ENCODE results near the gene APBA1.

APBA1 gene

DNA sequence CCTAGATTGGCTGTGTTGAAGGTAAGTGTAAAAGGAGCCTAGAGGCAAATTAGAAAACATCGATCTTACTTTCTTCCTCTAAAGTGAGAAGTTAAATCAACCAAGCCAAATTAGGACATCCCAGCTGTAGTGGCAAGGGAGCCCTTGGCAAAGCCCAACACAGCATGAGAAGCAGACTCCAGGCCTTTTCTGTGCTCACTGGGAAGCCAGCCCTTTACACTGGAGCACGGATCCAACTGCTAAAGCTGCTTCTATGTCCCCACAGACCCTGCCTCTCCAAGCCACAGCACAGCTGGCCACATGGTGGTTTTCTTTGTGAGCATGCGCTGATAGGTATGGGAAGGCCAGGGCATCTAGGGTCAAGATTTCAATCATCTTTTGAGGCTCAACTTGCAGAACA is 94.1 kb downstream of the APBA1 start:
- DNase-seq (ENCODE audit: low read depth): no peak

DNA sequence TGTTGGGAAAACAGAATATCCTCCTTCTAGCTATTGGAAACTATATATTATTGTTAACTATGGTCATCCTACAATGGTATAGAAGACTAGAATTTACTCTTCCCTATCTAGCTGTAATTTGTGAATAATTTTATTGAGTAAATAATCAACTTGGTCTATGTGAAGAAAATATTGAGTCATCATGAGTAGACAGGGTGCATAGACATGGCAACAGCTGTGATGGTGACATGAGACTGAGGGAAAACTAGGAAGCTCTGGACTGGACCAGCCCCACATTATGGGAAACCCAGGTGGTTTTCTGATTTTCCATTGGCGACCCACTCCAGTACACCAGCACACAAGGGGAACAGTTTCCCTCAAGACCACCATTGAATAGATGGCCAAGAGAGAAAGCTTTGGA is 95.0 kb downstream of the APBA1 start:
- DNase-seq (ENCODE audit: low read depth): no peak

DNA sequence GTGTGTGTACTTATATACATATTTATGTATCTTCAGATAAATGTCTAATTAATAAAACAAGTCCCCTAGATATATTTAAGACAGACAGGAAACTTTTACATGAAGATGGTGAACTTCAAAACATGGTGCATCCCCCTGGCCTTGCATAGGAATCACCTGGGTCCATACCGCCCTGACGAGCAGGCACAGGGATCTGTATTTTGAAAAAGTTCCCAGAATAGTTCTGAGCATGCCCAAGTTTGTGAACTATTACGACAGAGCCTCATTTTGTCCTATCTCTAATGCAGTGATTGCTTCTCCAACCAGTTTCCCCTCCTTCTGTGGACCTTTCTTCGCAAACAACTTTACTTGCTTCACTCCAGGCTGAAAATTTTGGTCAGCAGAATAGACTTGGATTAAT is 98.1 kb downstream of the APBA1 start:
- DNase-seq (ENCODE audit: low read depth): no peak

DNA sequence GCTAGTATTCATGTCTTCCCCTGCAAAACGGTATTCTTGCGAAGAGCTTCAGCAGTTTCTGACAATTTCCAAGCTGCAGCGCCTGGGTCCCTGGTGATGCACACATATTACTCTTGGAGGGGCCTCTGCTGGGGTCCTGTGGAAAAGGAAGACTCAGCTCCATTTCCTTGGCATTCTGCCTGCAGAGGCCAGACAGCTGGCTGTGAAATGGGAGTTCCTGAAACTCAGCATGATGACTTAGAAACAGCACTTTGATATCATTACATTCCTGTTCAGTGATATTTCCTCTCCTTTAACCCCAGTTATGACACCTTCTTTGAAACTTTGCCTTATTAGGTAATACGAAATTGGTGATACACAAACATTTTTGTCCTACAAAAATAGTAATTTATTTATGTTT is 98.5 kb downstream of the APBA1 start:
- no peak for DNase-seq (ENCODE audit: low read depth)

DNA sequence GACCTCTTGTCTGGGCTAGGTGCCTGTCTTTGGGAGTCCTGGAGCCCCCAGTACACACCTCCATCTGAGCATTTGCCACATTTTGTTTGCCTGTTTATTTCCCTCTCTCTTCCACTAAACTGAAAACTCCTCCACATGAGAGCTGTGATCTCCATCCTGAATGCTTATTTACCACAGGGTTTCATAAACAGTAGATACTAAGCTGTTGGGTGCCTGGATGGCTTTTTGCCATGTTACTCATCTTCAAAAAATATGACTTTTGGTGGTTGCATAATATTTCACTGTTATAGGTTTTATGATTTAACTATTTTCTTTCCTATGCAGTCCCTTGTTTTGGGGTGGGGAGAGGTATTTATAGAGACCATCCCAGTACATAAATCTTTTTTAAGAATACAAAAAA is 99.6 kb downstream of the APBA1 start:
- no peak for DNase-seq (ENCODE audit: low read depth)

DNA sequence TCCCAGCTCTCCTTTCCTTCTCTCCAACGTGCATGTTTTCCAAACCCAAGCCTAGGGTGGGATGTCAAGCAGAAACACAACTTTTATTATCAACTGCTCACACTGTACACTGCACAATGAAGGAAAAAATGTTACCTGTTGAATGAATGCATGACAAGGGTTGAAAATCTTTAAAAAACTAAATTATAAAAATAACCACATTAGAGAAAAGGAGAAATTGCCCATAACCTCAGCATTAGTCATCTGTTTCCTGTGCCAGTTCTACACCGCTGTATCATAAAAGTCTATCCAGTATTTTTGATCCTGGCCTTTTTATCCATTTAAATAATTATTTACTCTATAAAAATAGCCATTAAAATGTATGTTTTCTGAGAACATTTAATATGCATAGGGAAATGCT is 101.1 kb downstream of the APBA1 start:
- no peak for DNase-seq (ENCODE audit: low read depth)

DNA sequence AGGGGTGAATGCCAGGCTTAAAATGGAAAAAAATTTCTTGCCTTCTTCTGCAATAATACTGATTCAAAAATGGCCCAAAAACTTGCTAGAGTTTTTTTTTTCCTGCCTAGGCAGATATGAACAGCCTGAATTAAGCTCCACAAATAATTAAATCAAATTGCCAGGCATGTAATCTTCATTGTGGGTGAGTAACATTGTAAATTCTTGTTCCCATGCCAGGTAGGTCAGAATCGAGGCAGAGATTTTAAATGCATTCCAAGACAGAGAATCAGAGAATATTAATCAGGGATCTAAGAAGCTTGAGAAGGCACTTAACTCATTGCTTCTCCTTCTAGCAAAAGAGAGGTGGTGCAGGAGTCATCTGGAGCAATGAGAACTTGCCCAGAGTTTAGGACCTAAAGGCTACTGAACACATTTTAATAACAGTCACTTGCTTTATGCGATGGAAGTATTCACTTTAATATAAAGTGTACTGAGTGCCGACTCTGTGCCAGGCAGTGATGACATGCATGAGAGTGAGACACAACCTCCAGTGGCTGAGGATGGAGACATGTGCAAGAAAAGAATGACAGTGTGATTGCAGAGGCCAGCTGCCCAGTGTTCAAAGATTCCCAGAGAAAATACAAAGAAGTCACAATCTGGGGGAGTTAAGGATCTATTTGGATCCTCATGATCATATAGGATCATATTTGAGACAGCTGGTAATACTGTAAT is 102.3 kb downstream of the APBA1 start:
- DNase-seq (ENCODE audit: low read depth): no peak

DNA sequence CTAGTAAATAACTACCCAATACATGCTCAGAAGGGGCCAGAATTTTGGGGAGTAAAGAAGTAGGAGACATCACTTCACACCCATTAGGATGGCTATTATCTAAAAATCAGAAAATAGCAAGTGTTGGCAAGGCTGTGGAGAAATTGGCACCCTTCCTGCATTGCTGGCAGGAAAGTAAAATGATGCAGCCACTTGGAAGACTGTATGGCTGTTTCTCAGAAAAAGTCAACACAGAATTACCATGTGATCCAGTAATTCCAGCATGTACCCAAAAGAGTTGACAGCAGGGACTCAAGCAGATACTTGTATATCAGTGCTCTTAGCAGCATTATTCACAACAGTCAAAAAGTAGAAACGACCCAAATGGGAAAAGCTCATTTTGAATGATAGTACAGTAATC is 107.6 kb downstream of the APBA1 start:
- no peak for DNase-seq (ENCODE audit: low read depth)

DNA sequence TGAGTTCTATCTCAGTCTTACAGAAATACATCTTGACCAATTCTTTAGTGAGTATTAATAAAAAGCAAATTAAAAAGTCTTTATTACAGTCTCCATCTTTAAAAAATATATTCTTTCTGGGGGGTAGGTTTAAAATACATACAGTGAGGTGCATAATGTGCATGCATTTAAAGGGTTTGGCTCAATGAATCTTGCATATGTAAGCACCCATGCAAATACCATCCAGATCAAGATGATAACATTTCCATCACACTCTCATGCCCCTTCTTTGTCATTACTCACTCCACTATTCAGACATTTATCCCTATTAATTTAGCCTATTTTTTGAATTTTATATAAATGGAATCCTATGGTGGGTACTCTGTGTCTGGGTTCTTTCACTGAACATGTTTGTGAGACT is 113.0 kb downstream of the APBA1 start:
- no peak for DNase-seq (ENCODE audit: low read depth)

DNA sequence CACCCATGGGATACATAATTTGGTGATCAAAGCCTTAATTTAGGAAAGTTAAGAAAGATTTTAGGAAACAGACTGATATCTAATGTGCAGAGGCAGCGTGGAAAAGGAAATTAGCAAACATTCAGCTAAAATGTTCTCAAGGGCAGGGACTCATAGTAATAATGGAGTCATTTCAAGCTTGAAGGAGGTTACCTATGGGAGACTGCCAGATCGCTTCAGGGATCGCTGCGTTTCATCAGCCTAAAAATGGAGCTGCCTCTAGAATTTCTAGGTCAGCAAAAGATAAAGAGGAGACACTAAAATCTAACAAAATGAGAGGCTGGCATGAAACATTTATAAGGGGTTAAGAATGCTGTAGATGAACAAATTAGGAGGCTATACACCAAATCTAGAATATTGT is 115.5 kb downstream of the APBA1 start:
- no peak for DNase-seq (ENCODE audit: low read depth)

DNA sequence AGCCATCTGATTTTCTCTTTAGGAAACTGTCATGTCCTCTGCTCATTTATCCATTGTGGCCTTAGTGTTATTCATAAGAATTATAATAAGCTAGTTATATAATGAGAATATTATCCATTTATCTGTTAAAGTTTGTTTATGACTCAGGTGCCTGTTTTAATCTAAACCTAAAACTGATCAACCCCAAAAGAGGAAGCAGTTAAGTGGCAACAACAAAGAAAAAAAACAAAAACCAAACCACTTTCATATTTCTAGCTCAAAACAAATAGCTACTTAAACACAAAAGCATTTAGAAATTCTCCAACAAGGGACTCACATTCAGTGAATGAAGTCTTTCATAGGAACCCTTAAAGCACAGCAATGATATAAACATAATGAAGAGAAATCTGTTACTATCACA is 116.4 kb downstream of the APBA1 start:
- no peak for DNase-seq (ENCODE audit: low read depth)

DNA sequence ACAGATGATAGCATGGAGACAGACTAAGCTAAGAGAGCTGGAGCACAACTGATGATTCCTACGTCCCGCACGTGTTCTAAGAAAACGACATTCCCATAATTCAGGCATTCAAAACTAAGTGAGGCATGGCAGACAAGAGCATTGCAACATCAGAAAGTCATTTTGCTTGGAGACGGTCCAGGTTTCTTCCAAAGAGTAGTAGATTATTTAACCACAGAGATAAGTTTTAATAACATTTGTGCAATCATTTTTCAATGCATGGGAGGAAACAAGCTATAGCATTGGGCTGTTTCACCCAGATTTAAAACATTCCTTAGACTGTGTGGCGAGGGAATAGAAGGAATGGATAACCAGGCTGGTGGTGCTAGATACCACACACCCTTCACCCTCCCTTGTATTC is 117.2 kb downstream of the APBA1 start:
- DNase-seq (ENCODE audit: low read depth): no peak

DNA sequence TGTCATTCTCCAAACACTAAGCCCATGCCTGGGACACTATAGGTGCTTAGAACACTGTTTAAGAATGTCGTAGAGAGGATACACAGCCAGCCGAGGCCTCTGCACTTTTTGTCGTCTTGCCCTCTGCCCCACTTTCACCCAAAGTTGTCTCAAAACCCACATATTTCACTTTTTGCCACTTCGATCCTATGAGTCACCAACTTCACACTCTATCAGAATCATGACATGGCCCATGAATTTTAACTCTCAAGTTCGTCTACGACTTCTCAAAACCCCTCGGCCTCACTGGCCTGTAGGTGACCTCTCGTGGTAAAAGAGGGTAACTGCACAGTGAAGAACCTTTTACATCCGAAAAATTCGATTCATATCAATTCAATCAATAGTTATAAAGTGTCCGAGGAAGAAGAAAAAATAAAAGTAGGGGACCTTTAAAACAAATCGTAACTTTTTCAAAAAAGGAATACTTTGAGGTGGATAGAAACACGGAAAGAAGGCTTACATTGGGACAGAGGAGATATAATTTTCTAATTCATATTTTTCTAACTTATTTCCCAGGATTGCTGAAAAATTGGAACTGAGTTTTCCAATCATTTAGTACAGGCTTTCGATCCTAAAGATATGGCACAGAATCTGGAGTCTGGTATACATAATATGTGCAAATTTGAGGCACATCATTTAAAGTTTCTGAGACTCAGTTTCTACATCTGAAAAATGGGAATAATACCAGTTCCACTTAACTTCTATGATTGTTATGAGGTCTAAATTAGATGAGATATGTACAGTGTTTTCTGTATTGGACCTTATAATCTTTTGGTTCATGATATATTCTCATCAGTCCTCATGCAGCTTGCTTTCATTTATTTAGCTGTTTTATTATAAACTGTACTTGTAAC is 122.6 kb downstream of the APBA1 start:
- no peak for DNase-seq (ENCODE audit: low read depth)

DNA sequence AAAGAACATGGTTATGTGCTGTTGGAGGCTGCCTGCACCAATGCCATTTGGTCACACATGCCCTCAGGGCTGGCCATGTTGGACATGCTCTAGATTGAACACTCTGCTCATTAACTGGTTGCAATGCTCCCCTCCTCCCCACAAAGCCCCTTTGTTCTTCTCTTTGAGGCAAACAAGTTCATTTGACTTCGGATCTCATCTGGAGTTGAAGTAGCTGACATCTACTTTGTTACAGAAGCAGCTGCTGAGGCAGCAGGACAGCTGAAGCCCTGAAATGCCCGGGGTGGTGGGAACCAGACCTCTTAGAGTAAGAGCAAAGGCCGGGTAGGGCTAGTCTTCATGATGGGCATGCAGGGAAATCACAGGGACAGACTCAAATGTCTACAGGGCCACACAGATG is 123.5 kb downstream of the APBA1 start:
- no peak for DNase-seq (ENCODE audit: low read depth)

DNA sequence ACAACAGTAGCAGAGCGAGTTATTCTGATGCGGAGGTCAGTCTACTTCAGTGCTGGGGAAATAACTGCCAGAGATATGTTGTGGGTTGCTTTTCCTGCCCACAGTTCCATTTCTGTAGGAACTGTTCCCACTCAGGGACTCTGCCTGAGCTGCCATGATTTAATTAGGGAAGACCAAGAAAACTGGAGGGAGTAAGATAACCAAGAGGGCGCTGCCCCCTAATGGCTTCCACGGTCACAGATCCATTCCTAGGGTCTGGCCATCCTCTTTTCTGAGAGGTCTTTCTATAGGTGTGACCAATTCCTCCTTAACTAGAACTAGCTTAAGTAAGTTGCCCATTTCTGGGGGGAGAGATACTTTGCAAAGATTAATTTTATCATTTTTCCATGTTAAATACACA is 125.9 kb downstream of the APBA1 start:
- no peak for DNase-seq (ENCODE audit: low read depth)

DNA sequence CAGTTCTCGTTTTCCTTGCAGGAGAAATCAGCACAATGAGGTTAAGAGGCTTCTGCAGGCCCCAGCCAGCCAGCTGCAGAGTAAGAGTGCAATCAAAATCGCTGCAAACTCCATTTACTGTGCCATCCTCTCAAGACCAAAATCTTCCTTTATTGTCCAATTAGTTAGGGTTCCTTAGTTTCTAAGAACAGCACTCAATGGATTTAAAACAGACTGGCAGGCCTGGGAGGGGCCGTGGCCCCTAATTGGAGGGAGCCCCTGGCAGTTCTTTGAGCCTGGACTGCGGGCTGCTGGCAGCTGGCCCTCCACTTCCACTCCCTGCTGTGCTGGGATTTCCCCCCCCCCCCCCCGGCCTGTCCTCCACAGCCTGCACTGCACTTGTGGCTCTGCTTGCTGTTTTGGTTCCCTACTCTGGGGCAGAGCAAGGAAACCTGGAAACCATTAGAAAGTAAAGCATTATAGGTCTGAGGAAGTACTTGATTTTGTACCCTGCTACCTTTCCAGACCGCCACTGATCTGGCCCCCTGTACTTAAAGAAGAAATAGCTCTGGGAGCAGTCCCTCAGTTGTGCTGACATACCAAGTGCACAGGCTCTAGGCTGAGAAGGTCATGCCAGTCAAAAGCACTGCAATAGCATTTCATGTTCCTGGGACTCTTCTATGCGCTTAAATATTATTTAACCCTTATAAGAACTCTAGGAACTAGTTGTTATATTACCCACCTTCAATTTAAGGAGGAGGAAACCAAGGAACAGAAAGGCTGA is 129.0 kb downstream of the APBA1 start:
- DNase-seq (ENCODE audit: low read depth): no peak

DNA sequence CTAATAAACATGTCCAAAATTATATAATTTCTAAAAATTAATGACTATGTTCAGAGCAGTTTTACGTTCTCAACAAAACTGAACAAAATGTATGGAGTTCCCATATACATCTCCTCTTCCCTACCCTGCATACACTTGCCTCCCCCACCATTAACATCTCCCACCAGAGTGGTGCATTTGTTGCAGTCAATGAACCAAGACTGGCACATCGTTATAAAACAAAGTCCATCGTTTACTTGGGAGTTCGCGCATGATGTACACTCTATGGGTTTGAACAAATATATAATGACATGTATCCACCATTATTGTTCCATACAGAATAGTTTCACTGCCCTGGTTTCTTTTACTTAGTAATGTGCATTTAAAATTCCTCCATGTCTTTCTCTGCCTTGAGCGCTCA is 130.1 kb downstream of the APBA1 start:
- DNase-seq (ENCODE audit: low read depth): no peak

DNA sequence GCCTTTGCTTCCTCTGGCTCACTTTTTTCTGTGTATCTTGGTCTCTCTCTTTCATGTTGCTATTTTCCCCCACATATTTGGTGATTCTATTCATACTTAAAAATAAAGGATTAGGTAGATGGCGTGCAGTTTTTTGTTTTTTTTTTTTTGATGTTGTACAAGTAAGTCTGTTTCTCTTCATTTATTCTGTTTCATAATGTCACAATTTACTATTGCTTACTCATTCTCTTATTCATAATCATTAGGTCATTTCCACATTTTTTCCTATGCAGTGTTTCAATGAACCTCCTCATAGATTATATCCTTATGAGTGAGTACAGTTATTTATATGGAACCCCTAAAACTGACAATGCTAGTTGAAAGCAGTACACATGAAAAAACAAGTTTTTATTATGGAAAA is 136.3 kb downstream of the APBA1 start:
- no peak for DNase-seq (ENCODE audit: low read depth)

DNA sequence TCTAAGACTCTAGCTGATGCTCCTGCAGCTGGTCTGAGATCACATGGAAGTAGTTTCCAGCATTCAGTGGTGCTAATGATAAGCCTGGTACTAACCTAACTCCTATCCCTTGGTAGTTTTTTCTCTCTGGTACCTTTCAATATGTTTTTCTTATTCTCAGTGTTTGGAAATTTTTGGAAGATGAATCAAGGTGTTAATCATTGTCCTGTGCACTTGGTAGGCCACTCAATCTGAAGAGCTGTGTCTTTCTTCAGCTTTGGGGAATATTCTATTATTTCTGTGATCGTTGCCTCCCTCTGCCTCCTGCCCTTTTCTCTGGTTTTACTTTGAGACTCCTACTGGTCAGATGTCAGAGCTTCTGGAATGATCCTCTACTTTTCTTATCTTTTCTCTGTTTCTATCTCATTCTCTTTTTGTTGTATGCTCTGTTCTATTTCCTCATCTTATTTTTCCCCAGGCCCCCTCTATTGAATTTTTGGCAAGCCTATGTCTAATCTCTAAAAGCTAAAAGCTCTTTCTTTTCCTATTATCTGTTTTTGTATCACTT is 136.8 kb downstream of the APBA1 start:
- no peak for DNase-seq (ENCODE audit: low read depth)

DNA sequence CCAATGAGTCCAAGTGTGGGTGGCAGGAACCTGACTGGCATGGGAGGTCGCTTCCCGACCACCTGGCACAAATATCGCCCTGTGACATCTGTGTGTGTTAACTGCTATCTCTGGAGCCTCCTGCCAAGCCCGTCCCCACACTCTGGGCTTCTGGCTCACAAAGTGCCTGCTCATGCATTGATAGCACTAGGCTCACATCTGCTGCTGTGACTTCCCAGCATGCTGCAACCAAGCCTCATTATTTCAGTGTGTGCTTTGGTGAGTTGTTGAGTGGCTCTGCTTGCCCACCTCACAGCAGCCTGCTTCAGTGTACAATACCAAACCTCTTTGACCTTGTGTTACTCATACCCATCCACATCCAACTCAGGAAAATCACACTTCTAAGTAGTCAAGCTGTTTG is 139.8 kb downstream of the APBA1 start:
- no peak for DNase-seq (ENCODE audit: low read depth)

DNA sequence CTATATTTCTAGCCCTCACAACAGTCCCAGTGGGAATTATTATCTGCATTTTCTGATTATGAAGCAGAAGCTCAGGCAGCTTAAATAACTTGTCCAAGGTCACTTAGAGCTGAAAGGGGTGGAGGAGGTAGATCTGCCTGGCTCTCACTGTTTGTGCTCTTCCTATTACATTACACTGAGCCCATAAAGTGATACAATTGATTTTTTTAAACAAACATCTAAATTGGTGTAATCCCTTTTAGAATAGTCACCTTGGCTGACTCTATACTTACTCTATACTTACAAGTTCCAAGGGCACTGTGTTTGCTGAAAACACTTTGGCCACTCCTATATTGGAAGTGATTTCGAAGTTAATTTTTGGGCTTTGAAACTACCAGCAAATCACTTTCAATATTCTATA is 144.7 kb downstream of the APBA1 start:
- DNase-seq (ENCODE audit: low read depth): no peak

DNA sequence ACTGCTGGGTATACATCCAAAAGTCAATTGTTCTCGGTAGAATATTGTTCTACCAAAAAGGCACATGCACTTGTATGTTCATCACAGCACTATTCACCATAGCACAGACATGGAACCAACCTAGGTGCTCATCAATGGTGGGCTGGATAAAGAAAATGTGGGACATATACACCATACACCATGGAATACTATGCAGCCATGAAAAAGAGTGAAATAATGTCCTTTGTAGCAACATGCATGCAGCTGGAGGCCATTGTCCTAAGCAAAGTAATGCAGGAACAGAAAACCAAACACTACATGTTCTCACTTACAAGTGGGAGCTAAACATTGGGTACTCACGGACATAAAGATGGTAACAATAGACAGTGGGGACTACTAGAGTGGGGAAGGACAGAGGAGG is 145.5 kb downstream of the APBA1 start:
- no peak for DNase-seq (ENCODE audit: low read depth)
